HepG2 (cell line): ENCODE results near the gene C20orf204. TPM values are rescaled to one million over a fixed set of nuclear protein-coding genes. Genes with fewer than 3 reads are reported as not detected.
A peak's percentile ranks its signal among the peaks of the same experiment; 100 is the strongest.

ENCODE experiments used
- DNMT1 ChIP-seq: sonication (generic); formaldehyde crosslinking; IDR thresholded peaks from 2 replicates; pipeline ENCODE4 v1.5.1; 2020; ENCODE audit warnings: mild to moderate bottlenecking, missing genetic modification reagents
- FOXC1 ChIP-seq: sonication (generic); formaldehyde crosslinking; IDR thresholded peaks from 2 replicates; pipeline ENCODE4 v1.8.0; 2022; ENCODE audit warnings: mild to moderate bottlenecking, missing genetic modification reagents, borderline replicate concordance
- GABPB1 ChIP-seq: IDR thresholded peaks from 2 replicates; pipeline ENCODE4 v1.6.1; 2016; ENCODE audit warnings: mild to moderate bottlenecking, missing genetic modification reagents, moderate library complexity, missing compliant biosample characterization
- IRF1 ChIP-seq: sonication (generic); formaldehyde crosslinking; IDR thresholded peaks from 2 replicates; pipeline ENCODE4 v1.4.0; 2020; ENCODE audit warnings: low read depth, mild to moderate bottlenecking, missing genetic modification reagents
- MXD1 ChIP-seq: sonication (generic); formaldehyde crosslinking; IDR thresholded peaks from 2 replicates; pipeline ENCODE4 v1.4.0; 2020; ENCODE audit warnings: mild to moderate bottlenecking, missing genetic modification reagents
- NFIC ChIP-seq: IDR thresholded peaks from 2 replicates; pipeline ENCODE4 v1.6.1; 2012; ENCODE audit warnings: mild to moderate bottlenecking, low read length, inconsistent platforms
- NFYC ChIP-seq: IDR thresholded peaks from 2 replicates; pipeline ENCODE4 v1.6.1; 2016; ENCODE audit warnings: missing genetic modification reagents, missing compliant biosample characterization
- PREB ChIP-seq: sonication (generic); formaldehyde crosslinking; IDR thresholded peaks from 2 replicates; pipeline ENCODE4 v1.4.0; 2020; ENCODE audit warnings: missing genetic modification reagents
- RFXAP ChIP-seq: sonication (generic); formaldehyde crosslinking; IDR thresholded peaks from 2 replicates; pipeline ENCODE4 v1.4.0; 2020; ENCODE audit warnings: missing genetic modification reagents, borderline replicate concordance
- SALL1 ChIP-seq: sonication (generic); formaldehyde crosslinking; IDR thresholded peaks from 2 replicates; pipeline ENCODE4 v1.8.0; 2022; ENCODE audit warnings: mild to moderate bottlenecking, missing genetic modification reagents
- TFAP4 ChIP-seq: sonication (generic); IDR thresholded peaks from 2 replicates; pipeline ENCODE4 v1.6.1; 2016; ENCODE audit warnings: low read depth, borderline replicate concordance
- XRCC5 ChIP-seq: fragments of 200-400 bp; formaldehyde crosslinking; optimal IDR thresholded peaks from 2 replicates; pipeline ENCODE3; 2017; ENCODE audit warnings: mild to moderate bottlenecking, low read length
- YEATS4 ChIP-seq: sonication (generic); formaldehyde crosslinking; IDR thresholded peaks from 2 replicates; pipeline ENCODE4 v1.4.0; 2020; ENCODE audit warnings: missing genetic modification reagents, borderline replicate concordance
- ZBTB33 ChIP-seq: sonication (generic); formaldehyde crosslinking; IDR thresholded peaks from 2 replicates; pipeline ENCODE4 v1.4.0; 2020; ENCODE audit warnings: missing genetic modification reagents
- ZFP41 ChIP-seq: sonication (generic); formaldehyde crosslinking; IDR thresholded peaks from 2 replicates; pipeline ENCODE4 v1.4.0; 2020; ENCODE audit warnings: mild to moderate bottlenecking, missing genetic modification reagents, borderline replicate concordance
- ZNF121 ChIP-seq: sonication (generic); formaldehyde crosslinking; IDR thresholded peaks from 2 replicates; pipeline ENCODE4 v1.5.0; 2020; ENCODE audit warnings: mild to moderate bottlenecking, missing genetic modification reagents
- ZNF251 ChIP-seq: sonication (generic); formaldehyde crosslinking; IDR thresholded peaks from 2 replicates; pipeline ENCODE4 v1.9.0; 2021; ENCODE audit warnings: mild to moderate bottlenecking, missing genetic modification reagents
- ZNF263 ChIP-seq: sonication (generic); formaldehyde crosslinking; IDR thresholded peaks from 2 replicates; pipeline ENCODE4 v1.4.0; 2020; ENCODE audit warnings: missing genetic modification reagents
- ZNF562 ChIP-seq: sonication (generic); formaldehyde crosslinking; IDR thresholded peaks from 2 replicates; pipeline ENCODE4 v1.8.0; 2022; ENCODE audit warnings: missing genetic modification reagents, borderline replicate concordance
- ZNF691 ChIP-seq: sonication (generic); formaldehyde crosslinking; IDR thresholded peaks from 2 replicates; pipeline ENCODE4 v1.4.0; 2020; ENCODE audit warnings: missing genetic modification reagents, low read depth, mild to moderate bottlenecking, borderline replicate concordance
- ZNF75D ChIP-seq: sonication (generic); formaldehyde crosslinking; IDR thresholded peaks from 2 replicates; pipeline ENCODE4 v1.8.1; 2023; ENCODE audit warnings: missing genetic modification reagents, mild to moderate bottlenecking, borderline replicate concordance
- ZNF839 ChIP-seq: sonication (generic); formaldehyde crosslinking; IDR thresholded peaks from 2 replicates; pipeline ENCODE4 v1.4.0; 2020; ENCODE audit warnings: missing genetic modification reagents, mild to moderate bottlenecking, borderline replicate concordance
- ZSCAN31 ChIP-seq: sonication (generic); formaldehyde crosslinking; IDR thresholded peaks from 2 replicates; pipeline ENCODE4 v1.5.0; 2020; ENCODE audit warnings: low read depth, mild to moderate bottlenecking, missing genetic modification reagents
- polyA plus RNA-seq, 8 experiments: library from polyadenylated mRNA; depleted of rRNA in 3 of 8; stranded (reverse) in 7 of 8; unstranded in 1 of 8; fragments of >200 nt; fragmentation: Illumina TruSeq in 4 of 8; extraction: Trizol in 4 of 8; gene quantifications; 2 replicates each; pipeline versions ENCODE4 v1.2.1 to v1.2.3, GENCODE V29; 2011 to 2016; ENCODE audit warnings: low read depth in 4 of 8, missing spikeins in 1 of 8, mixed read lengths in 1 of 8; ENCODE audit not compliant: insufficient read depth in 1 of 8
- total RNA-seq, 5 experiments: library from RNA; depleted of rRNA; stranded (reverse); fragments of >200 nt; fragmentation: Illumina TruSeq; extraction: Trizol; gene quantifications; 2 replicates each; pipeline ENCODE4 v1.2.3, GENCODE V29; 2016; ENCODE audit warnings: low read depth in 1 of 5

Gene C20orf204
- total and polyA plus RNA-seq, 2 of the 13 experiments (the other 11 are each of a cell fraction or from before 2014, with no cell fraction given), result 22.1 to 80.0 TPM

DNA sequence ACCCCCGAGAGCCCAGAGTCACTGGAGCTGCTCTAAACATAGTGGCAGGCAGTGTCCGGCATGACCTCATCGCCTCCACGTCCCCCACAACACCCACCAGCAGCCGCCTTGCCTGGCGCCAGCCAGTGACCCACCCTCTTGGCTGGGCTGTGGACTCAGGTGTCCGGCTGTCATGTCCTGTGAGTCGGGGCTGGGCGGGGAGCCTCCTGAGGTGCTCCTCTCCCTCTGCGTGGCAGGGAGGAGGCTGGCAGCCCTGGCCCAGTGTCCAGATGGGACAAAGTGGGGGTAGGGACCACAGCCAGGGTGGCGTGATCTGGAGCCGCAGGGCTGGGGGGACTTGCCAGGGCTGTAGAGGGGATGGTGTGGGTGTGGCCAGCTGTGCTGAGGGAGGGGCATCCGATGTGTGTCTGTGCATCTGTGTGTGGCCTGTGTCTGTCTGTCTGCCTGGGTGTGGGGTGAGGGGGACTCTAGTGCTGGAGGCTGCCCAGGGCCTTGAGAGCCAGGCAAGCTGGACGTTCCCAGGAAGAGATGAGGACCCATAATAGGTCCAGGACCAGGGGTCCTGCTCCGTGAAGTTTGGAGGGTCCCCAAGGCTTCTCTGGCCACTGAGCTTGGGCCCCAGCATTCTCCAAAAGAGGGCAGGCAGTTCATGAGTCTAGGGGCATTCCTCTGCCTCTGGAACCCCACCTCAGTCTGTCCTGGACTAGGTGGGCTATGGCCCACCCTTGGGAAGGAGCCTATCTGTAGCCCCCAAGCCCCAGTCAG lies 15.8 kb downstream of the C20orf204 start (continued):
- TF ChIP-seq ZNF691 (CRISPR knock-in tag) (peak; percentile 32; the same call in 1 of the 2 replicates), ZNF121 (peak; percentile 87), MXD1 (CRISPR knock-in tag) (peak; percentile 64; the same call in 1 of the 2 replicates), GABPB1 (CRISPR knock-in tag) (0 out of 2 replicates have a peak, but pooled peaks have one; percentile 29), ZSCAN31 (CRISPR knock-in tag) (no peak), FOXC1 (CRISPR knock-in tag) (no peak; the same call in 1 of the 2 replicates), ZNF562 (CRISPR knock-in tag) (no peak), ZBTB33 (CRISPR knock-in tag) (peak; percentile 16; the same call in 1 of the 2 replicates), ZNF75D (CRISPR knock-in tag) (no peak), RFXAP (CRISPR knock-in tag) (no peak), ZNF839 (CRISPR knock-in tag) (peak; percentile 24; the same call in 1 of the 2 replicates), TFAP4 (peak; percentile 18; the same call in 1 of the 2 replicates), XRCC5 (peak; percentile 16), PREB (CRISPR knock-in tag) (0 out of 2 replicates have a peak, but pooled peaks have one; percentile 7), IRF1 (CRISPR knock-in tag) (0 out of 2 replicates have a peak, but pooled peaks have one; percentile 22), NFIC (no peak), SALL1 (no peak), ZFP41 (CRISPR knock-in tag) (no peak), YEATS4 (no peak), ZNF251 (CRISPR knock-in tag) (0 out of 2 replicates have a peak, but pooled peaks have one; percentile 76), ZNF263 (CRISPR knock-in tag) (peak; percentile 84), NFYC (CRISPR knock-in tag) (no peak), DNMT1 (CRISPR knock-in tag) (no peak)
